NK-92 treated with Interleukin-12 subunit alpha and Interleukin-12 subunit beta, amount 100 ng/mL, for 24 hours (cell line): Measurements from ENCODE around the gene SPZ1.
"Not testable (repeated sequence)": the region's sequence is repeated elsewhere in the genome, so short reads cannot be mapped to it uniquely, and the experiment has no call there.

ENCODE experiments used
- DNase-seq: peaks from one replicate; lab custom pipeline; 2025; lab: John Stamatoyannopoulos, UW

The SPZ1 gene

DNA sequence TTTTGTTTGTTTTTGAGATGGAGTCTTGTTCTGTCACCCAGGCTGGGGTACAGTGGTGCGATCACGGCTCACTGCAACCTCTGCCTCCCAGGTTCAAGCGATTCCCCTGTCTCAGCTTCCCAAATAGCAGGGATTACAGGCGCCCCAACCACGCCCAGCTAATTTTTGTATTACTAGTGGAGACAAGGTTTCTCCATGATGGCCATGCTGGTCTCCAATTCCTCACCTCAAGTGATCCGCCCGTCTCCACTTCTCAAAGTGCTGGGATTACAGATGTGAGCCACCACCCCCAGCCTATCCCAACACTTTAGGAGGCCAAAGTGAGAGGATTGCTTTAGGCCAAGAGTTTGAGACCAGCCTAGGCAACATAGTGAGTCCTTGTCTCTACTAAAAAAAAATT, 19.3 kb downstream of the SPZ1 start:
- no peak for DNase-seq

DNA sequence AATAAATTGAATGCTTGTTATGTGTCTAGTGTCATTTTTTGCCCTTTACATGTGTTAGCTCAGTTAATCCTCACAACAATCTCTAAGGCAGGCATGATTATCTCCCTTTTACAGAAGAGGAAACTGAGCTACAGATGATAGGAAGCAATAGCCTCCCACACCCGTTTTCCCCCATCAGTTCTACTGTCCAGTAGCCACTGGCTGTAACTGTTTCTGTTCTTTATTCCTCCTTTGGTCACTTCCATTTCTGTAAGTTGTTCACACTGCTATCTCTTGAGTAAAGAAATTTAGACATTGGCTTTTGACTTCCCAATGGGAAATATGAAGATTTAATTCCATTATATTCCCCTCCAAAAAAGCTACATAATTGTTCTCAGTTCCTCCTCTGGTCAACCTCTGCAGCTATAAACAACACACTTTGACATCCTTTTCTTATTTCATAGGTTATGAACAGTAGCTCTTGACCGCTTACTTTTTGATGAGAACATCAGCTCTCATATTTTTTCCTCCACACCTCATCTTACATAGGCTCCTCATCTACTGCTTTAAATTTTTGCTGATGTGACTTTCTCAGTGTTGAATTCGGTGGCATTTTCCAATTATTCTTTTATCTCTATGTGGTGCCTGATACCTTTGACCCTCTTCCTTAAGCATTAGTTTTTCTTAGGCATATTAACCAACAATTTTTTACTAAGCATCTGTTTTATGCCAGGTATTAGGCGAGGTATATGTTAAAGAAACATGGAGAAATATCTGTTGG, 21.4 kb downstream of the SPZ1 start:
- DNase-seq: no peak

DNA sequence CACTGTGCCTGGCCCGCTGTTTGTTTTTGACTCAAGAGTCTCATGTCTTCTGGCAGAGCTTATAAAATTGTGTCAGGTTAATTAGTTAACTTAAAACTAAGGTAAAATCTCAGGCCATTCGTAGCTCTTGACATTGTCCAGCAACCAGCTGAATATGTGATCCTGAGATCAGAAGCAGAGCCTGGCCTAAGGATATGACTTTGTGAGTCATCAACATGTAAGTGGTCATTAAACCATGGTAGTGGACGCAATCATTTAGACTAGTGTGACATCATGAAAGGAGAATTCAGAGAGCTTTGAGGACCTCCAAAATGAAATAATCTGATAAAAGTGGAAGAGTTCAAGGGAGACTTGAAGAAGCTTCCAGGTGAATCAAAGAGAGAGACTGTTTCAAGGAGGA, 23.3 kb downstream of the SPZ1 start:
- no peak for DNase-seq

DNA sequence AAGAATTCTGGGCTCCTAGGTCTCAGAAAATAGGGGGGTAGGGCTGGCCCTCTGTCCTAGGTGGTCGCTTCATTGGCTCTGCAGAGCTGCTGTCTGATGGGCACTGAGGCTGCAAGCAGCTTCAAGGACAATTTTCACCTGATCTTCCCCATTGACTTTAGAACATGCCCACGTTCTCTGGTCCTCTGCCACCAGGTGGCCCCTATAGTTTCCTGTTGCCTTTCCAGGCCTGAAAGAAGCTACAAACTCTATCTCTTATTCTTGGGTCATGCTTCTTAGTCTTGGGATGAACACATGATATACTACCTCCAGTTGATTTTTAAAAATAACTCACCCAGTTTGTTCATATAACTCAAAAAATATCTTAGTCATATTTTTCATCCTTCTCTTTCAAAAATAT, 26.3 kb downstream of the SPZ1 start:
- peak; percentile 1 for DNase-seq

DNA sequence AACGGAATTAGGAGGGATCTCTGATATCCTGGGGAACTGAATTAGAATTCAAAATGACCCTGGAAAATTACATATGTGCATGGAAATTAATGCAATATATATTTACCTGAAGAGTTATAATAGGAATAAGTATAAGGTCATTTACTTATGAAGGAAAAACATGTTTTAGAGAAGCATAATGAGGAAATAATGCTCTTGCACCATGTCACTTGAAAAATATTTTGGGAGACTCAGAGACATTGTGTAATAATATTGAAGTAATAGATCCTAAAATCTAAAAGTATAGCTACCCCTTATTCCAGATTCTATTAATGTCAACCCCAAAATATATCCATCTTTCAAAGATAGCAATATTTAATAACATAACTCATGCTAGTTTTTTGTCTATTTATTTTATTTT, 28.4 kb downstream of the SPZ1 start:
- DNase-seq: no peak

DNA sequence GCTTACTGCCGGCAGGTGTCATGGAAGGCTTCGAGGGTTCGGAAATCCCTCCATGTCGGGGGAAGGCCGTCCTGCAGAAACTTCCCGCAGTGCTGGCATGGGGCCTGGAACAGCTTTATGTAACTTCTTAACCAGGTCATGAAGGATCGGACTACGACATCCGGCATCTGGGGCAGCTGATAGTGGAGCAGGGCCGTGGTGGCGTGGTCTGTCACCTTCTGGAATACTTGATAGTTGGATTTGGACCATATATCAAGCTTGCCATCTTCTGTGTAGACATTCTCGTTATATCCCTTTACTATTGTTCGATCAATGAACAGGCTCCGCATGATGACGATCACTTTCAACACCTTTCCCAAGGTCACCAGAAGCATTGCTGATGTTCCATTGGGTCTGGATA, 31.2 kb downstream of the SPZ1 start:
- DNase-seq: not testable (repeated sequence)

DNA sequence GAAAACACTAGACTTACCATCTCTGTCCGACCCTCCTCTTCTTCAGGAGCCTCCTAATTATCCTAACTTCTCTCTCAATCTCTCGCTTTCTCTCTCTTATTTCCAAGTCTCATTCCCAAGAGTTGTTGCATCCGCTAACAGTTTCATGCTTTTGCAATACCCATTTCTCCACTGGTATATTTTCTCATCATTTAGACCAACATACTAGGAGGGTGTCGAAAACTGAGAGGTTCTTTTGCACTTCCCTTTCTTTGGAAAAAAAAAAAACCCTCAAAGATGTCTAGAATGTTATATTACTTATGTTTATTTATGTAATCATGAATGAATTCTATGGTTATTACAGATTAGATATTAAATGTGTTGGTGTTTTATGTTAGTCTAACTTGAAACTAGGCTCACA, 35.9 kb downstream of the SPZ1 start:
- DNase-seq: no peak

DNA sequence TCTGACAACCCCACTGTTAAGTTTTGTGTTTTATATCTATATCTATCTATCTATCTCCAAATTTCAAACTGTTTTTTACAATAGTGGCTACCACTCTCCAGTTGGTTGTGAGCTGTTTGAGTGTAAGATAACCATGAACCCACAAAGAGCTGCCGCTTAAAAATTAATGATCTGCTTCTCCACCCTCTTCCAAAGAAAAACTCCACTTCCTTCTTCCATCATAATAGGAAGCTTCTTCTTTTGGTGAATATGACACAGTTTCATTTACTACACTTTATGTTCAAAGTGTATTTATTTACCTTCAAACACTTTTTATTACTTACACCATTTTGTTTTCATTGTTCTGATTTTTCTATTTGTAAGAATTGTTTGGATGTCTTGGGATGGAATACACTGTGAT, 37.9 kb downstream of the SPZ1 start:
- no peak for DNase-seq

DNA sequence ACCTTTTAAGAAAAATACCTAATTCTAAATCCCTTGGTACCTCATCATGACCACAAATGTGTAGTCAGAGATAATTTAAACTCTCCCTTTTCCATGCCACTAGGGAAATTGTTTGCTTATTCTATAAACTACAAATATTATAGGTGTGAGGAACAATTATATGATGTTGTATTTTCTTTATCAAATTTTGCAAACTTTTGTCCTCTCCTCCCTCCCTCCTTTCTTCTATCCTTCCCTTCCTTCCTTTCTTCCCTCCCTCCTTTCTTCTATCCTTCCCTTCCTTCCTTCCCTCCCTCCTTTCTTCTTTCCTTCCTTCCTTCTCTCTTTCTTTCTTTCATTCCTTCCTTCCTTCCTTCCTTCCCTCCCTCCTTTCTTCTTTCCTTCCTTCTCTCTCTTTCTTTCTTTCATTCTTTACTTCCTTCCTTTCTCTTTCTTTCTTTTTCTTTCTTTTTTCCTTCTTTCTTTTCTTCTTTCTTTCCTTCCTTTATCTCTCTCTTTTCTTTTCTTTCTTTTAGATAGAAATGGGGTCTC, 41.2 kb downstream of the SPZ1 start:
- no peak for DNase-seq

DNA sequence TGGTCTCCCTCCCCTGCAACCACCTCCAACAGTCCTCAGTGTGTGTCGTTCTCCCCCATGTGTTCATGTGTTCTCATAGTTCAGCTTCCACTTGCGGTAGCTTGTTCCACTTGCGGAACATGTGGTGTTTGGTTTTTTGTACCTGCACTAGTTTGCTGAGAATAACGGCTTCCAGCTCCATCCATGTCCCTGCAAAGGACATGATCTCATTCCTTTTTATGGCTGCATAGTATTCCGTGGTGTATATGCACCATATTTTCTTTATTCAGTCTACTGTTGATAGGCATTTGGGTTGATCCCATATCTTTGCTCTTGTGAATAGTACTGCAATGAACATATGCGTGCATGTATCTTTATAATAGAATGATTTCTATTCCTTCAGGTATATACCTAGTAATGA, 45.1 kb downstream of the SPZ1 start:
- no peak for DNase-seq

DNA sequence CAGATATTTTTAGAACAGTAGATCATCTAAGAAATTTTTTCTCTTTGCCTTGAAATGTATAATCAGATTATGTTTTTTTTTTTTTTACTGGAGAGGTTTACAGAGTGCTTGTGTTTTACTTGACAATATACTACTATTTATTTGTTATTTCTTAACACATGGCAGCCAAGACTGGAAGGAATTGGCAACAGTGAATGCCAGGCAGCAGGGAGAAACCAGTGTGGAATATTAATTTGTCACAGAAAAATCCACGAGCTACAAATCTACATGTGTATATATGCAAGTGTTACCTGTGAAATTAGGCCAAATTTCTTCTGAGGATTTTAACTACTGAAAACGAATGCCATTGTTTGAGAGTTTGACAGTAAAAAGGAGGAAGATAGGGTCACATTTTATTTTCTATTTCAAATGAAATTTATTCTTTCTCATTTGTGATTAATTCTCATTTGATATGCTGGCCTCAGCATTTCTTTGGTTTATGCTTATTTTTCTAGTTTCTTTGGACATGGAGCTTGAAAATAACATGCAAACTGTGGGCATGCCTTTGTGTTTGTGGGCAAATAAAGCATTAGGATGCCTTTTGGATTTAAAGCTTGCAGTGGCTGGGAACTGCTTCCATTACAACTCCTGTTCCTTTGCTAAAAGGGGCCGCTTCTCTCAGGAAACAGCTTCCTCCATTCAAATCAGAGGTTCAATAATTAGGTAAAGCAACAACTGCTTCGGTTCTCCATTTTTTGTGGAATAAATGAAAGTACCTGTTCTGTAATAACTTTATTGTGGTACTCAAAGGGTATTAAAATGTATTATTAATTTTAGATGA, 49.1 kb downstream of the SPZ1 start:
- no peak for DNase-seq

DNA sequence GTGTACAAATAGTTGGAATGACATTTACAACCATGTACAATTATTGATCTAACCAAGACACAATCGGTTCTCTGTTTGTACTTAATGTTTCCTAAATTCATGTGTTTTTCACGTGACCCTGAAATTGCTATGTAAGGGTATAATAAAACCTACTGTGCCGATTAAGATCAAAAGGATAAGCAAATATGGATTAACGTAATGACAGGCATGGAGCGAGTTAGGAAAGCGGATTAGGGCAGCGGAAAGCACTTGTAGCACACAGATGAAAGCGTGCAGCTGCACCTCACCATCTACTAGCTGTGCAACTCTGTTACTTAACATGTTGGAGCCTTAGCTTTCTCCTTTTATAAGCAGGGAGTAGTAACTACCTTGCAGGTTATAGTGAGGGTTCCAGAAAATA, 49.7 kb downstream of the SPZ1 start:
- DNase-seq: no peak

DNA sequence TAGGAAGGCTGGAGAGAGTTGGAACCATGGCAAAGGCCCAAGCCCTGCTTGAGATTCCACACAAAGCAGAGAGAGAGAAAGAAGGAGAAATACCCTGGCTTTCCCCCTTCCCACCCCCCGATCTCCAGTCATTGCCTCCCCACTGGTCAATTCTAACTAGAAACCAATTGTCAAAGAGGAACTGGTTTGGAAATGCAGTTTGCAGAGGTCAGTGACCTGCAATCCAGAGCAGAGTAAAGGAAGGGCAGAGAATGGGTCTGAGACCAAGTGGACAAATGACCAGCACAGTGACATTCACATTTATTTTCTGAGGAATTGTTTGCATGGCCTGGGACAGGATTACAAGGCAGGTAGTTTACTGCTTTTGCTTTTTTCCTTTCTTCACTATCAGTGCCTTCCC, 50.6 kb downstream of the SPZ1 start:
- no peak for DNase-seq
